HCT116 (cell line): ENCODE data around the gene DUSP2. TPM values are rescaled to one million over a fixed set of nuclear protein-coding genes. Genes with fewer than 3 reads are reported as not detected.

ENCODE experiments used
- ATAC-seq: fragments of 200-7000 bp; cut with Tn5 transposase; 2 replicates; pipeline ENCODE4 v1.9.1; 2020; ENCODE audit warnings: mild to moderate bottlenecking, moderate library complexity
- BruUV-seq: library from RNA; stranded (reverse); fragments of 400-500 nt; replicated peaks from 2 replicates; lab custom pipeline; 2021; lab: Mats Ljungman, UMichigan
- CTCF ChIA-PET: fragments of 300-600 bp; sonication (Branson Sonifier 250); formaldehyde crosslinking; loops from one replicate; lab custom pipeline; 2021; ENCODE audit warnings: antibody characterized with exemption; lab: Charles Lee
- POLR2A ChIA-PET: fragments of 300-600, 350-600 bp; sonication (Branson Sonifier 250); formaldehyde crosslinking; loops from one replicate; lab custom pipeline; 2021; ENCODE audit warnings: antibody characterized with exemption; lab: Charles Lee
- RAD21 ChIA-PET, 2 experiments: fragments of 300-600 bp; sonication (Branson Sonifier 250); formaldehyde crosslinking; loops; one replicate each; lab custom pipeline; 2023; ENCODE audit warnings: low total read pairs in 2 of 2; ENCODE audit not compliant: uncharacterized antibody in 2 of 2, unreplicated experiment in 2 of 2, low non-redundant PET in 1 of 2; lab: Charles Lee
- DNase-seq: peaks from one replicate; pipeline ENCODE4 v3.0.0-alpha.2; 2010; ENCODE audit warnings: low read depth, low spot score
- H2AFZ ChIP-seq: fragments of 200-600 bp; shearing (Covaris generic), sonication (generic); 2 replicates; pipeline ENCODE4 v1.6.1; 2017; ENCODE audit warnings: low read depth, mixed run types, mixed read lengths, antibody characterized with exemption, low read length; ENCODE audit not compliant: poor library complexity, severe bottlenecking
- H3K27ac ChIP-seq: 2 replicates; pipeline ENCODE4 v1.5.1; 2012; ENCODE audit warnings: low read depth, low read length
- H3K27me3 ChIP-seq: fragments of 200-600 bp; sonication (generic); 2 replicates; pipeline ENCODE4 v1.6.1; 2016; ENCODE audit warnings: mixed run types, low read length, mixed read lengths; ENCODE audit not compliant: insufficient read depth
- H3K36me3 ChIP-seq, 2 experiments: fragments of 200-500 bp in 1 of 2; fragments of 200-600 bp in 1 of 2; sonication (Bioruptor generic) in 1 of 2; sonication (generic) in 1 of 2; 2 replicates each; pipeline versions ENCODE4 v1.5.1 to v1.6.1; 2014 to 2016; ENCODE audit warnings: low read length in 2 of 2, inconsistent platforms in 1 of 2, mixed read lengths in 1 of 2, mixed run types in 1 of 2; ENCODE audit not compliant: insufficient read depth in 2 of 2, control insufficient read depth in 1 of 2
- H3K4me1 ChIP-seq, 2 experiments: fragments of 200-600 bp in 1 of 2; sonication (generic) in 1 of 2; 2 replicates each; pipeline versions ENCODE4 v1.5.1 to v1.6.1; 2012 to 2017; ENCODE audit warnings: low read length in 2 of 2, inconsistent platforms in 1 of 2, mild to moderate bottlenecking in 1 of 2, mixed read lengths in 1 of 2, mixed run types in 1 of 2, moderate library complexity in 1 of 2; ENCODE audit not compliant: insufficient read depth in 2 of 2, control insufficient read depth in 1 of 2
- H3K4me2 ChIP-seq: fragments of 200-600 bp; sonication (generic); 2 replicates; pipeline ENCODE4 v1.6.1; 2017; ENCODE audit warnings: mixed run types, low read length, mixed read lengths
- H3K4me3 ChIP-seq, 2 experiments: fragments of 200-600 bp in 1 of 2; sonication (generic) in 1 of 2; replicated peaks in 1 of 2; 2 replicates each; pipeline ENCODE4 v1.5.1; 2011 to 2016; ENCODE audit warnings: low read length in 2 of 2, control low read depth in 1 of 2, low read depth in 1 of 2, mild to moderate bottlenecking in 1 of 2, mixed read lengths in 1 of 2, mixed run types in 1 of 2
- H3K79me2 ChIP-seq: fragments of 200-600 bp; sonication (generic); 2 replicates; pipeline ENCODE4 v1.6.1; 2017; ENCODE audit warnings: mild to moderate bottlenecking, mixed run types, low read length, moderate library complexity, mixed read lengths; ENCODE audit not compliant: insufficient read depth
- H3K9ac ChIP-seq: fragments of 200-600 bp; sonication (generic); 2 replicates; pipeline ENCODE4 v1.6.1; 2016; ENCODE audit warnings: low read length, mixed read lengths
- H3K9me2 ChIP-seq: fragments of 200-600 bp; sonication (generic), shearing (Covaris generic); 2 replicates; pipeline ENCODE4 v1.6.1; 2017; ENCODE audit warnings: mixed run types, mild to moderate bottlenecking, moderate library complexity; ENCODE audit not compliant: insufficient read depth
- H3K9me3 ChIP-seq, 2 experiments: fragments of 200-500 bp in 1 of 2; fragments of 200-600 bp in 1 of 2; sonication (Bioruptor generic) in 1 of 2; sonication (generic) in 1 of 2; 2 replicates each; pipeline ENCODE4 v1.6.1; 2014 to 2017; ENCODE audit warnings: low read length in 2 of 2, mixed read lengths in 2 of 2, inconsistent platforms in 1 of 2, low read depth in 1 of 2, mild to moderate bottlenecking in 1 of 2, mixed run types in 1 of 2, moderate library complexity in 1 of 2; ENCODE audit not compliant: control insufficient read depth in 1 of 2, insufficient read depth in 1 of 2
- H4K20me1 ChIP-seq: fragments of 200-600 bp; sonication (generic), shearing (Covaris generic); 2 replicates; pipeline ENCODE4 v1.6.1; 2017; ENCODE audit warnings: mixed run types, mild to moderate bottlenecking, moderate library complexity; ENCODE audit not compliant: insufficient read depth
- CBX3 ChIP-seq: IDR thresholded peaks from 2 replicates; pipeline ENCODE4 v1.6.1; 2012; ENCODE audit warnings: low read depth
- EZH2 ChIP-seq: fragments of 200-600 bp; sonication (generic); IDR thresholded peaks from 2 replicates; pipeline ENCODE4 v1.6.1; 2017; ENCODE audit warnings: antibody characterized with exemption, mixed run types
- SP1 ChIP-seq: IDR thresholded peaks from 2 replicates; pipeline ENCODE4 v1.6.1; 2012; ENCODE audit warnings: low read depth
- YY1 ChIP-seq: IDR thresholded peaks from 2 replicates; pipeline ENCODE4 v1.6.1; 2011; ENCODE audit warnings: low read length, low read depth, moderate library complexity, mild to moderate bottlenecking; ENCODE audit not compliant: insufficient replicate concordance; ENCODE audit errors: extremely low read depth
- ZFX ChIP-seq: fragments of 450-650 bp; IDR thresholded peaks from 2 replicates; pipeline ENCODE4 v1.6.1; 2017
- ZNF274 ChIP-seq: fragments of 200-500 bp; sonication (Bioruptor generic); IDR thresholded peaks from 2 replicates; pipeline ENCODE4 v1.6.1; 2014; ENCODE audit warnings: mild to moderate bottlenecking, low read depth, low read length, inconsistent platforms
- intact Hi-C: fragments of 100-400 bp; cut with micrococcal nuclease; formaldehyde crosslinking; loops from 2 replicates; pipeline ENCODE4 v1.10.0; 2022
- total RNA-seq: library from RNA; stranded (reverse); gene quantifications from one replicate; pipeline ENCODE4 v1.2.1, GENCODE V29; 2021; ENCODE audit not compliant: unreplicated experiment
- TF ChIP-seq, protein P1 (sequence below): IDR thresholded peaks from 2 replicates; pipeline ENCODE4 v1.6.1; 2012; ENCODE audit warnings: low read depth

Gene DUSP2
- total RNA-seq, 1 experiment from 2014 or later, result 24.5 TPM

DNA sequence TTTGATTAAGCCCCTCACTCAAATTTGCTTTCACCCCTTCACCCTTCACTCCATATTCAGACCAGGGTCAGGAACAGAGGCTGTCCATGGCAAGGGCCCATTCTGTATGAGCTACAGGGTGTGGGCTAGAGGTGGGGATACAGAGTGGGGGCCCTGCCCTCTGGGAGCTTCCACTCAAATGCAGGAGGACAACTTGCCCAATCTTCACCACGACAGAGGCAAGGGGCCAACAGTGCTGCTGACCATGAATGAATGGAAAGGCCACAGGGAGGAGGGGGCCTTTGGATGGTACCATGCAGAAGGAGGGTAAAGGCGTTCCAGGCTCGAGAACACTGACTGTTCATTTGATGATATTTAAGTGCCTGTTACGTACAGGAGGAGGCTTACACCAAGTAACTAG is 51.7 kb downstream of the DUSP2 start:
- Histone ChIP-seq H3K9me3 (no peaks in the 10 kb centered on the region), H2AFZ (no peak overlapping the region), H3K9me2 (no peaks in the 10 kb centered on the region), H3K79me2 (no peaks in the 10 kb centered on the region), H3K4me3 (no peak overlapping the region), H3K4me2 (no peak overlapping the region), H3K27ac (no peak overlapping the region), H3K9ac (no peak overlapping the region), H3K4me1 (peaks cover 0 to 12% of the 10 kb centered on the region in 2 experiments; a peak in 2 of 4 replicates), H4K20me1 (no peaks in the 10 kb centered on the region), H3K27me3 (no peaks in the 10 kb centered on the region), H3K36me3 (no peaks in the 10 kb centered on the region)
- ChIA-PET POLR2A (no interaction called here), RAD21 (no interaction called here), CTCF (no interaction called here)
- no peak for ATAC-seq
- no peak for DNase-seq
- TF ChIP-seq ZNF274 (no peak), SP1 (no peak), CBX3 (no peak), EZH2 (no peak), ZFX (no peak), YY1 (no peak)
- TF ChIP-seq, protein P1, sequence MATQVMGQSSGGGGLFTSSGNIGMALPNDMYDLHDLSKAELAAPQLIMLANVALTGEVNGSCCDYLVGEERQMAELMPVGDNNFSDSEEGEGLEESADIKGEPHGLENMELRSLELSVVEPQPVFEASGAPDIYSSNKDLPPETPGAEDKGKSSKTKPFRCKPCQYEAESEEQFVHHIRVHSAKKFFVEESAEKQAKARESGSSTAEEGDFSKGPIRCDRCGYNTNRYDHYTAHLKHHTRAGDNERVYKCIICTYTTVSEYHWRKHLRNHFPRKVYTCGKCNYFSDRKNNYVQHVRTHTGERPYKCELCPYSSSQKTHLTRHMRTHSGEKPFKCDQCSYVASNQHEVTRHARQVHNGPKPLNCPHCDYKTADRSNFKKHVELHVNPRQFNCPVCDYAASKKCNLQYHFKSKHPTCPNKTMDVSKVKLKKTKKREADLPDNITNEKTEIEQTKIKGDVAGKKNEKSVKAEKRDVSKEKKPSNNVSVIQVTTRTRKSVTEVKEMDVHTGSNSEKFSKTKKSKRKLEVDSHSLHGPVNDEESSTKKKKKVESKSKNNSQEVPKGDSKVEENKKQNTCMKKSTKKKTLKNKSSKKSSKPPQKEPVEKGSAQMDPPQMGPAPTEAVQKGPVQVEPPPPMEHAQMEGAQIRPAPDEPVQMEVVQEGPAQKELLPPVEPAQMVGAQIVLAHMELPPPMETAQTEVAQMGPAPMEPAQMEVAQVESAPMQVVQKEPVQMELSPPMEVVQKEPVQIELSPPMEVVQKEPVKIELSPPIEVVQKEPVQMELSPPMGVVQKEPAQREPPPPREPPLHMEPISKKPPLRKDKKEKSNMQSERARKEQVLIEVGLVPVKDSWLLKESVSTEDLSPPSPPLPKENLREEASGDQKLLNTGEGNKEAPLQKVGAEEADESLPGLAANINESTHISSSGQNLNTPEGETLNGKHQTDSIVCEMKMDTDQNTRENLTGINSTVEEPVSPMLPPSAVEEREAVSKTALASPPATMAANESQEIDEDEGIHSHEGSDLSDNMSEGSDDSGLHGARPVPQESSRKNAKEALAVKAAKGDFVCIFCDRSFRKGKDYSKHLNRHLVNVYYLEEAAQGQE, result no peak
- intact Hi-C loops, result no loop called here
- no TSS peak for BruUV-seq

Other genes with a start within 250 kb of the DUSP2 start
- 17.7 TPM for gene ANKRD36C, start 153.6 kb downstream of the DUSP2 start, total RNA-seq
- gene GPAT2, start 110.5 kb downstream of the DUSP2 start, total RNA-seq, result 54.2 TPM
- 0.47 TPM for gene ADRA2B, start 28.9 kb downstream of the DUSP2 start, total RNA-seq
- gene ASTL, start 6.9 kb downstream of the DUSP2 start, total RNA-seq, result 0.34 TPM
- gene STARD7, start 63.4 kb upstream of the DUSP2 start, total RNA-seq, result 160 TPM
- 25.3 TPM for gene TMEM127, start 120.6 kb upstream of the DUSP2 start, total RNA-seq
- 76.8 TPM for gene CIAO1, start 120.8 kb upstream of the DUSP2 start, total RNA-seq
- 202 TPM for gene SNRNP200, start 160.1 kb upstream of the DUSP2 start, total RNA-seq
- gene ITPRIPL1, start 179.9 kb upstream of the DUSP2 start, total RNA-seq, result 12.4 TPM
- gene NCAPH, start 190.3 kb upstream of the DUSP2 start, total RNA-seq, result 64.1 TPM